GM19372 (cell line): Measurements from ENCODE around the gene PQBP1.
"Not testable (repeated sequence)": the region's sequence is repeated elsewhere in the genome, so short reads cannot be mapped to it uniquely, and the experiment has no call there.

Experiments
- ATAC-seq: cut with Tn5 transposase; IDR thresholded peaks from one replicate; pipeline ENCODE4 v1.9.1; 2021; ENCODE audit warnings: mild to moderate bottlenecking, low read depth, moderate library complexity; ENCODE audit not compliant: unreplicated experiment

PQBP1 gene

DNA sequence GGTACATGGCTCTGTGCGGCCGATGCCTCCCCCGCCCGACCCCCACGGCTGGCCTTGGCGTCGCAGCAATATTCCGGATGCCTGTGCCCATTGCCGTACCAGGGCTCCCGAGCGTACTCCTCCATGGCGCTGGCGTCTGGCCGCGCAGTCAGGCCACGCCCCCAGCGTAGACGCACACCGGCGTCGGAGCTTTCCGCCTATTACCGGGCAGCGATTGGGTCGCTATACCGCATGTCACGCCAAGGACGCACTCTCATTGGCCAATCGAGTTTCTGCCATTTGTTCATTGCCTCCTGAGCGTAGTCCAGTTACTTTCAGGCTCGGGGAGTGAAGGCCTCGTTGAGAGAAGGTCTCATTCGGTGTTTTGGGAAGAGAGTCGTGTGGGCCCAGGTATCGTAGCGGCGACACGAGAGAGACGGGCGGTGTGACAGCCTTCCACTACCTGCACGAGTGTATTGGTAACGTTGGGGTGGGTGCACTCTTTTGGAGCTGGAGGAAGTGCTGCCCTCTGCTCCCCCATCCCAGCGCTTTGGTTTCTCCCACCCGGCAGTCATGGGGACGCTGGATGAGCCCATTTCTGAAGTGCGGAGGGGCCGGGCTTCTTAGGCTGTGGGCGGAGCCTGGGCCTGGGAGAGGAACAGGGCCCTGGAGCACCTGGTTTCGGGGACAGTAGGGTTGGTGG lies at the start of gene PQBP1, which contains the start of gene TIMM17B:
TSS of gene PQBP1 (plus strand) at position 306 of the 682 bp plus-strand sequence. CDS start 580 bp downstream, outside the sequence.
TSS of gene TIMM17B (minus strand) at position 144 of the 682 bp plus-strand sequence. CDS start at position 125, 19 bp downstream.
- ATAC-seq, result peak; percentile 86

DNA sequence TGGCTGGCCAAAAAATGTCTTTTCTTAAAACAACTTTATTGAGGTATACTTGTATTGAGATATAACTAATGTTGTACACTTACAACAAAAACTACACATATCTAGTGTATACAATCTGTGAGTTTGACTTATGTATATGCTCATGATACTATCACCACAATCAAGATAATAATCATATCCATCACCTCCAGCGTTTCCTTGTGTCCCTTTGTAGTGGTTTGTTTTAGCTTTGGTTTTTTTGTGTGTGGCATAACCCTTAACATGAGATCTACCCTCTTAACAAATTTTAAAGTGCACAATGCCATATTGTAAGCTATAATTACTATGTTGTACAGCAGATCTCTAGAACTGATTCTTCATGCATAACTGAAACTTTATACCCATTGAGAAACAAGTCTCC lies 48.9 kb upstream of the PQBP1 start:
- no peak for ATAC-seq

DNA sequence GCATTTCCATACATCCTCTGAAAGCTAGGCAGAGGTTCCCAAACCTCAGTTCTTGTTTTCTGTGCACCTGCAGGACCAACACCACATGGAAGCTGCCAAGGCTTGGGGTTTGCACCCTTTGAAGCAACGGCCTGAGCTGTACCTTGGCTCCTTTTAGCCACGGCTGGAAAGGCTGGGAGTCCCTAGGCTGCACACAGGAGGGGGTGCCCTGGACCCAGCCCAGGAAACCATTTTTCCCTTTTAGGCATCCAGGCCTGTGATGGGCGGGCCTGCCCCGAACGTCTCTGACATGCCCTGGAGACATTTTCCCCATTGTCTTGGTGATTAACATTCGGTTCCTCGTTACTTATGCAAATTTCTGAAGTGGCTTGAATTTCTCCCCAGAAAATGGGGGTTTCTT lies 44.9 kb upstream of the PQBP1 start:
- no peak for ATAC-seq

DNA sequence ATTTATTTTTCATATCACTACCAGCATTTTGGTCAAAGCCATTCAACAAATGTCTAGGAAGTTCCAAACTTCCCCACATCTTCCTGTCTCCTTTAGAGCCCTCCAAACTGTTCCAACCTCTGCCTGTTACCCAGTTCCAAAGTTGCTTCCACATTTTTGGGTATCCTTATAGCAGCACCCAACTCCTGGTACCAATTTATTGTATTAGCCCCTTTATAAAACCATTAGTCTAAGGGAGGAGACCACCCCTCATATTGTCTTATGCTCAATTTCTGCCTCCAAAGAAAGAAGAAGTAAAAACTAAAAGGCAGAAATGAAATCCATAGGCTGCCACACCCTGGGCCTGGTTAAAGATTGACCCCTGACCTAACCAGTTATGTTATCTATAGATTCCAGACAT lies 44.2 kb upstream of the PQBP1 start:
- not testable (repeated sequence) for ATAC-seq

- ATAC-seq, result not testable (repeated sequence)
Measured at GRCh38 chrX:48854121-48854804, 43.5 kb upstream of the PQBP1 start.

- ATAC-seq, result no peak
Measured at GRCh38 chrX:48854898-48855297, 42.8 kb upstream of the PQBP1 start.

- no peak for ATAC-seq
Measured at GRCh38 chrX:48864210-48864609, 33.5 kb upstream of the PQBP1 start.

DNA sequence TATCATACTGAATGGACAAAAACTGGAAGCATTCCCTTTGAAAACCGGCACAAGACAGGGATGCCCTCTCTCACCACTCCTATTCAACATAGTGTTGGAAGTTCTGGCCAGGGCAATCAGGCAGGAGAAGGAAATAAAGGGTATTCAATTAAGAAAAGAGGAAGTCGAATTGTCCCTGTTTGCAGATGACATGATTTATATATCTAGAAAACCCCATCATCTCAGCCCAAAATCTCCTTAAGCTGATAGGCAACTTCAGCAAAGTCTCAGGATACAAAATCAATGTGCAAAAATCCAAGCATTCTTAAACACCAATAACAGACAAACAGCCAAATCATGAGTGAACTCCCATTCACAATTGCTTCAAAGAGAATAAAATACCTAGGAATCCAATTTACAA lies 25.7 kb upstream of the PQBP1 start:
- ATAC-seq, result not testable (repeated sequence)

GRCh38 chrX:48876944-48877343 lies 20.8 kb upstream of the PQBP1 start:
- not testable (repeated sequence) for ATAC-seq

GRCh38 chrX:48883729-48884128 lies 14.0 kb upstream of the PQBP1 start:
- no peak for ATAC-seq

GRCh38 chrX:48886586-48886985 lies 11.1 kb upstream of the PQBP1 start:
- ATAC-seq, result not testable (repeated sequence)

DNA sequence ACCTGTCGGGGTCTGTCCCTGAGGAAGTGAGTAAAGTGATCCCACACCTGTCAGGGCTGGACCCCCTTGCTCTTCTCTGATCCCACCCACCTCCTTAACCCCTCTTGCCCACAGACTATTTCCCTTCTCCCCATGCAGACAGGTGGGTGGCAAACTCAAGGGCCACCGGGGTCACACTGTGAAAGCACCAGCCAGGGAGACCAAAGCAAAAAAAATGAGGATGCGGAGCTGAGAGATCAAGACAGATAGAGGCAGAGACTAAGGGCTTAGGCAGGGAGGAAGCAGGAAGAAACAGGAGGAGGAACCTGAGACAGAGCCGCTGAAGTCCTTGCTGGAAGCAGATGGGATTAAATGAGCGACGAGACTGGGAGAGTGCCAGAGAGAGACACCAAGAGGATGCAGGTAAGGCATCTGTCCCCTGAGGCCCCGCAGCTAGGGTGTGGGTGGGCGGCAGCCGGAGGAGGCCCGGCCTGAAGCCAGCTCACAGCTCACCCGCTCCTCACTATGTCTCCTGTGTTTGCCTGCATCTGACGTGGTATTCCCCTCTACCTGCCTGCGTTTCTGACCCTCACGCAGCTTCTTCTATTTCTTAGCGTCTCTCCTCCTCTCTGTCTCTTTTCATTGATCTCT lies 7.3 kb upstream of the PQBP1 start:
- ATAC-seq, result no peak

GRCh38 chrX:48890934-48891401 lies 6.8 kb upstream of the PQBP1 start:
- peak; percentile 34 for ATAC-seq

- ATAC-seq, result peak; percentile 82
Measured at GRCh38 chrX:48891402-48892288, 6.1 kb upstream of the PQBP1 start.

GRCh38 chrX:48892896-48893295 lies 4.8 kb upstream of the PQBP1 start:
- ATAC-seq, result no peak

DNA sequence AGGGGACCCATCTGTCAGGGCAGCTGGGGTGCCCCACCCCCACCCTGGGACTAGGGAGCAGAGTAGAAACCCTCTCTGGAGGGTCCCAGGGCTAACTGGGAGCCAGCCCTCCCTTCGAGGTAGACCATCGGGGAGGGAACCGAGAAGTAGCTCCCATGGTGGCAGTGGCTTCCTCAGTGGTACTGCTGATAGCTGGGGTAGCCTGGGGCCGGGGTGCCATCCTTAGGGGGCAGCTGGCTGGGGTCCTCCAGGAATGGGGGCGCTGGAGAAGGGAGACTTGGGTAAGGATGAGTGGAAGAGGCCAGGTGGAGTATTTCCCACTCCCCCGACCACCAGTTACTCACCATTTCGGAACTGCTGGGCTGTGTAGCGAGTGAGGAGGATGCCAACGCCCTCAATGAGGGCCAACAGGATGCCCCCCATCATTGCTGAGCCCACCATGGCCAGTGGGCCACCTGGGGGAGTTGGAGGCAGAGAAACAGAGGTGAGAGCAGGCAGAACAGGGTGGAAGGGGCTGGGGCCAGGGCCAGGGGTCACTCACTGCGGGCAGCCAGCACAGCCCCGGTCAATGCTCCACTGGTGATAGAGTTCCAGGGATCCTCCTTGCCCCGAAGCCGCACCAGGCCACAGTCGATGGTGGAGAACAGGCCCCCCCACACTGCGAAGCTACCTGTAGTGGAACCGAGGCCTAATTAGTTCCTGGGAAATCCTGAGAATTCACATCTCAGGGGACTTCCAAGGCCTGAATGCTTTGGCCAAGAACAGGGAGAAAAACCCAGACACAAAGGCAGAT lies 4.0 kb upstream of the PQBP1 start:
- ATAC-seq, result no peak

DNA sequence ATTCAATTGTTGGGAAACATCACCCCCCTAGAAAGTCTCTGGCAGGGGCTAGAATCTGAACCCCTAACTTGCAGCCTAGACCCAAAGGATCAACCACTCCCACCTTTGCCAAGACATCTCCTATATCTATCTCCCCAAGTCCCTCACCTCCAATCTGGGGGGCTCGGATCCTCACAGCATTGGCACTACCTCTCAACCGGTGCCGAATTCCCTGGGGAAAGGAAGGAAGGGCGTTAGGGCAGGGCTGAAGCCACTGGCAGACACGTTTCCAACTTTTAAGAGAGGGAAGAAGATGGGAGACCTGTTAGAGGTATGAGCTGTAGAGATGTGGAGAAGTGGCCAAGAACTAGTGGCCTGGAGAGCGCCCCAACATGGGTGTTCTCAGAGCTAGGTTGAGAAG lies 2.8 kb upstream of the PQBP1 start:
- ATAC-seq, result no peak

DNA sequence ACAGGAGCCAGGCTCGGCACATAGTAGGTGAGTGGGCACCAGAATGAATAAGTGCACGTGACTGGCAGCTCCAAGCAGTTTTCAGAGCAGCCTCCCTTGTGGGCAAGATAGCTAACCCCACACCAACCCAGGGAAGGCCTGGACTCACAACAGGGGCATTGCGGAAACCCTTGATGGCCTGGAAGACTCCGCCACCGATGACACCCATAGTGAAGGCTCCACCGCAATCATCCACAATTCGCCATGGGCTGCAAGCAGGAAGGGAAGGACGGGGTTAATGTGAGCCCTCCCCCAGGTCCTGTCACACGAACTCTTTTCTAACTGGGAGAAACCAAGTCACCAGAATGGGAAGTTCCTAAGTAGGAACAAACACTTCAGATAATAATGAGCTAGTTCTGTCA lies 1.1 kb upstream of the PQBP1 start:
- ATAC-seq, result no peak

- peak; percentile 23 for ATAC-seq
Measured at GRCh38 chrX:48897157-48897624, 539 bp upstream of the PQBP1 start.

DNA sequence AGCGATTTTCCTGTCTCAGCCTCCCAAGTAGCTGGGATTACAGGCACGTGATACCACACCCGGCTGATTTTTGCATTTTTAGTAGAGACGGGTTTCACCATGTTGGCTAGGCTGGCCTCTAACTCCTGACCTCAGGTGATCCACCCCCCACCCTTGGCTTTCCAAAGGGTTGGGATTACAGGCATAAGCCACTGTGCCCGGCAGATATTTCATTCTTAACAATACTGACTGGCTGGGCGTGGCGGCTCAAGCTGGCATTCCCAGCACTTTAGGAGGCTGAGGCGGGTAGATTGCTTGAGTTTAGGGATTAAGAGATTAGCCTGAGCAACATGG lies 1.3 kb downstream of the PQBP1 start:
- ATAC-seq, result no peak
